Activated CD4-positive, alpha-beta memory T cell treated with anti-CD3 and anti-CD28 coated beads for 36 hours (primary cell): Measurements from ENCODE around the gene PTOV1. TPM values are rescaled to one million over a fixed set of nuclear protein-coding genes. Genes with fewer than 3 reads are reported as not detected.

Source experiments
- CTCF ChIA-PET: fragments of 350-600 bp; sonication (Branson Sonifier 250); formaldehyde crosslinking; loops from one replicate; lab custom pipeline; 2021; ENCODE audit warnings: antibody characterized with exemption, inconsistent platforms; lab: Charles Lee
- POLR2A ChIA-PET: fragments of 350-600 bp; sonication (Branson Sonifier 250); formaldehyde crosslinking; loops from one replicate; lab custom pipeline; 2021; ENCODE audit warnings: antibody characterized with exemption; lab: Charles Lee
- DNase-seq: peaks from one replicate; pipeline ENCODE4 v3.0.0-alpha.2; 2020
- H3K27ac Mint-ChIP-seq: one replicate; pipeline ENCODE4 v1.8.0; 2021; ENCODE audit warnings: mixed read lengths
- H3K27me3 Mint-ChIP-seq: one replicate; pipeline ENCODE4 v1.8.0; 2021; ENCODE audit warnings: mixed read lengths
- H3K36me3 Mint-ChIP-seq: one replicate; pipeline ENCODE4 v1.8.0; 2021; ENCODE audit warnings: mixed read lengths
- H3K4me1 Mint-ChIP-seq: one replicate; pipeline ENCODE4 v1.8.0; 2021; ENCODE audit warnings: low read depth, mixed read lengths
- H3K4me3 Mint-ChIP-seq: one replicate; pipeline ENCODE4 v1.8.0; 2021; ENCODE audit warnings: mild to moderate bottlenecking, mixed read lengths
- H3K9me3 Mint-ChIP-seq: one replicate; pipeline ENCODE4 v1.8.0; 2021; ENCODE audit warnings: mixed read lengths
- intact Hi-C: fragments of 100-400 bp; cut with micrococcal nuclease; formaldehyde crosslinking; loops from one replicate; pipeline ENCODE4 v1.15.1; 2023
- total RNA-seq, 2 experiments: library from RNA; stranded (reverse); gene quantifications; one replicate each; pipeline ENCODE4 v1.2.3, GENCODE V29; 2021

PTOV1 gene
- total RNA-seq, 2 experiments from 2014 or later: 105 to 108 TPM

DNA sequence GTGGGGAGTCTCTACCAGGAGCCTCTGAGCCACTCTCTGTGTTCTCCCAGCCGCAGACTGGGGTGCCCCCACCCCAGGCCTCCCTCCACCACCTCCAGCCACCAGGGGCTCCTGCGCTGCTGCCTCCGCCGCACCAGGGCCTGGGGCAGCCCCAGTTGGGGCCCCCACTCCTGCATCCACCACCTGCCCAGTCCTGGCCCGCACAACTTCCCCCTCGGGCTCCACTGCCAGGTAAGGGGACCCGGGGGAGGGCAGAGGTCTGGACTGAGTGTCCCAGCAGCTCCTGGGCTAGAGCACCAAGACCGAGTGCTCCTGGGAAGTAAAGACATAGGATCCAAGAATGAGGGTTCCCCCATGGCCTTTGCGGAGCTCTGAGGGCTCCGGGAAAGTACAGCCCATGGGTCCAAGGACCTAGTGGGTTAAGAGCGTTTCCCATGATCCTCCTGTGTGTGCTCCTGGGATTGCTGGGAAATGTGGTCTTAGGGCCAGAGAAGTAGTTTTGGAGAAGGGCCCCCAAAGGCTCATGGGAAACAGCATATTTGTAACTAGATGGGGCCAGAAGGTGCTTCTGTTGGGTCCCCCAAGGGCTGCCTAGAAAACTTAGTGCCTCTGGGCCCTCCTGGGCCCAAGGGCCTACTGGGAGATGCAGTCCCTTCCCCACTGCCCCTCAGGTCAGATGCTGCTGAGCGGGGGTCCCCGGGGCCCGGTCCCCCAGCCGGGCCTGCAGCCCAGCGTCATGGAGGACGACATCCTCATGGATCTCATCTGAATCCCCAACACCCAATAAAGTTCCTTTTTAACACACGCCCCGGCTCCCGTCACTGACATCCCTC is 14.6 kb upstream of the PTOV1 start:
- intact Hi-C loops: no loop called here
- peaks cover 29% of the 10 kb centered on the region for H3K36me3 Mint-ChIP-seq
- H3K27ac Mint-ChIP-seq: no peak overlapping the region
- H3K9me3 Mint-ChIP-seq: no peaks in the 10 kb centered on the region
- POLR2A ChIA-PET: no interaction called here
- DNase-seq: no peak
- H3K27me3 Mint-ChIP-seq: no peaks in the 10 kb centered on the region
- H3K4me1 Mint-ChIP-seq: no peaks in the 10 kb centered on the region
- no peak overlapping the region for H3K4me3 Mint-ChIP-seq
- CTCF ChIA-PET: no interaction called here

GRCh38 chr19:49837009-49837310 is 14.0 kb upstream of the PTOV1 start:
- CTCF ChIA-PET: no interaction called here
- intact Hi-C loops: no loop called here
- Mint-ChIP-seq H3K27me3 (no peaks in the 10 kb centered on the region), H3K9me3 (no peaks in the 10 kb centered on the region), H3K4me1 (no peaks in the 10 kb centered on the region), H3K4me3 (no peak overlapping the region), H3K36me3 (peaks cover 25% of the 10 kb centered on the region), H3K27ac (no peak overlapping the region)
- DNase-seq: no peak
- POLR2A ChIA-PET: no interaction called here

DNA sequence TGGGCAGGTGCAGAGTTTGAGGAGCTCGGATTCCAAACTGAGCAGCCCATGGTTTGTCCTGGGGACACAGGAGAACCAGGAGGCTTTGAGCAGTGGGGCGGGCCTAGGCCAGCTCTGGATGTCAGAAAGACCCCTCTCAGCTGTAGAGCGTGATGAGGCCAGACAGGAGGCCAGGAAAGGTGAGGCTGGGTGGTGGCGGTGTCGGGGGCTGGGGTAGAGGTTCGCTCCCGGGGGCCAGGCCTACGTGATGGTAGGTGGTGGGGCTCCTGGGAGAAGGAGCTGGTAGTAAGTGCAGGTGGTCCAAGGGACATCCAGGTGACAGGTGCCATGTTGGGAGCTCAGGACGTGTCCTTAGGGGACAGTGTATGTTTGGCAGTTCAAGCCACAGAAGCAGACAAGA is 13.5 kb upstream of the PTOV1 start:
- no peak overlapping the region for H3K27ac Mint-ChIP-seq
- H3K4me3 Mint-ChIP-seq: no peak overlapping the region
- intact Hi-C loops: no loop called here
- peaks cover 24% of the 10 kb centered on the region for H3K36me3 Mint-ChIP-seq
- ChIA-PET CTCF (no interaction called here), POLR2A (no interaction called here)
- DNase-seq: no peak
- no peaks in the 10 kb centered on the region for H3K27me3 Mint-ChIP-seq
- no peaks in the 10 kb centered on the region for H3K4me1 Mint-ChIP-seq
- no peaks in the 10 kb centered on the region for H3K9me3 Mint-ChIP-seq

DNA sequence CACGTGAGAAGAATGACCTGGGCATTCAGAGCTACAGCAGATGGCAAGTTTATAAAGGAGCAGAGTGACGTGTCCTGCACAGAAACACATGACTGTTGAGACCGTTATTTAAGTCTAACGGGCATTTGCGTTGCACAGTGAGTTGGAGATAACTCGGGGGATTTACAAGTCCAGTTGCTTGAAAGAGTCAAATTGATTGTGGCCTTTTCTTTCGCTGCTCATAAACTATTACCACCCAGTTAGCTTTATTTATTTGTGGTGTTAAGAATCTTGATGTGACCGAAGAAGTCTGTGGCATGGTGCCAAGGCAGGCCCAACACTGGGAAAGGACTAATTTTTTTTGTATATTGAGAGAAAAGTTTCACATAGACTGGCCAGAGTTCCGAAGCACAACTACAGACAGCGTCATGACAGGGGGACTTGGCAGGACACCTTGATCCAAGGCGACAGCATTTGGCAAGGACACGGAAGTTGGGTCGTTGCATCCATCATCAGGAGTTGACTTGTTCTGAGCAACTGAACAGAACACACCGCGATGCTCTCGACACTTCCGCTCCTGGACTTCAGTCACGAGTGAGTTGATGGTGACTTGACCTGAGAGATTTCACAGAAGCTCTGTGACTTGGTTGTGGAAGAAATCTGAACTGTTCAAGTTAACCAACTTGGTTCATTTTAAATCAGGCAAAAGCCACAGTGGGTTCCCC is 11.9 kb upstream of the PTOV1 start:
- intact Hi-C loops: no loop called here
- Mint-ChIP-seq H3K27ac (no peak overlapping the region), H3K9me3 (no peaks in the 10 kb centered on the region), H3K4me3 (no peak overlapping the region), H3K4me1 (no peaks in the 10 kb centered on the region), H3K27me3 (no peaks in the 10 kb centered on the region), H3K36me3 (peaks cover 22% of the 10 kb centered on the region)
- POLR2A ChIA-PET: no interaction called here
- no peak for DNase-seq
- CTCF ChIA-PET: no interaction called here

- ChIA-PET CTCF (interaction anchor here (0.7 kb wide), 1 partner anchor 641 kb away, joined by 4 read pairs; no protein-coding TSS in a partner anchor), POLR2A (no interaction called here)
- DNase-seq: no peak
- intact Hi-C loops: no loop called here
- no peaks in the 10 kb centered on the region for H3K9me3 Mint-ChIP-seq
- no peak overlapping the region for H3K4me3 Mint-ChIP-seq
- H3K27ac Mint-ChIP-seq: no peak overlapping the region
- H3K27me3 Mint-ChIP-seq: no peaks in the 10 kb centered on the region
- peaks cover 20% of the 10 kb centered on the region for H3K36me3 Mint-ChIP-seq
- H3K4me1 Mint-ChIP-seq: no peaks in the 10 kb centered on the region
These were observed 11.2 kb upstream of the PTOV1 start for GRCh38 chr19:49839713-49840112.

GRCh38 chr19:49840321-49840720 is 10.6 kb upstream of the PTOV1 start:
- no peaks in the 10 kb centered on the region for H3K27me3 Mint-ChIP-seq
- ChIA-PET CTCF (interaction anchor here (0.7 kb wide), 1 partner anchor 641 kb away, joined by 4 read pairs; no protein-coding TSS in a partner anchor), POLR2A (no interaction called here)
- H3K36me3 Mint-ChIP-seq: peaks cover 14% of the 10 kb centered on the region
- DNase-seq: no peak
- no peak overlapping the region for H3K4me3 Mint-ChIP-seq
- H3K4me1 Mint-ChIP-seq: no peaks in the 10 kb centered on the region
- intact Hi-C loops: no loop called here
- no peak overlapping the region for H3K27ac Mint-ChIP-seq
- no peaks in the 10 kb centered on the region for H3K9me3 Mint-ChIP-seq

- DNase-seq: no peak
- no peaks in the 10 kb centered on the region for H3K27me3 Mint-ChIP-seq
- CTCF ChIA-PET: interaction anchor here (0.8 kb wide), 1 partner anchor 124 kb away, joined by 3 read pairs; no protein-coding TSS in a partner anchor
- no peak overlapping the region for H3K4me3 Mint-ChIP-seq
- peaks cover 14% of the 10 kb centered on the region for H3K36me3 Mint-ChIP-seq
- POLR2A ChIA-PET: no interaction called here
- H3K4me1 Mint-ChIP-seq: no peaks in the 10 kb centered on the region
- no peaks in the 10 kb centered on the region for H3K9me3 Mint-ChIP-seq
- intact Hi-C loops: no loop called here
- no peak overlapping the region for H3K27ac Mint-ChIP-seq
These were observed 10.2 kb upstream of the PTOV1 start for GRCh38 chr19:49840736-49841249.

DNA sequence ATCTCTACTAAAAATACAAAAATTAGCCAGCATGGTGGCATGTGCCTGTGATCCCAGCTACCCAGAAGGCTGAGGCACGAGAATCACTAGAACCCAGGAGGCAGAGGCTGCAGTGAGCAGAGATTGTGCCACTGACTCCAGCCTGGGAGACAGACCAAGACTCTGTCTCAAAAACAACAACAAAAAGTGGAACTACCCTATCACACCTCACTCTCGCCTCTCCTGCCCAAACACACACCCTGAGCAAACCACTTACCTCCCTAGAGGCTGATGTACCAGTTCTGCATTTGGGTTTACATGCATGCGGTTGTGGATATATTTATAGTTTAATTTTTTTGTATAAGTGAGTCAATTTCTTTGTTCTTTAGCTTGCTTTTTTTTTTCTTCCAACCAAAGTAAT is 7.7 kb upstream of the PTOV1 start:
- ChIA-PET CTCF (no interaction called here), POLR2A (no interaction called here)
- no peaks in the 10 kb centered on the region for H3K9me3 Mint-ChIP-seq
- intact Hi-C loops: no loop called here
- H3K4me1 Mint-ChIP-seq: peaks cover 7% of the 10 kb centered on the region
- H3K27ac Mint-ChIP-seq: no peak overlapping the region
- peaks cover 10% of the 10 kb centered on the region for H3K36me3 Mint-ChIP-seq
- DNase-seq: no peak
- H3K27me3 Mint-ChIP-seq: no peaks in the 10 kb centered on the region
- no peak overlapping the region for H3K4me3 Mint-ChIP-seq

GRCh38 chr19:49844138-49845095 is 6.5 kb upstream of the PTOV1 start:
- H3K4me3 Mint-ChIP-seq: no peak overlapping the region
- peaks cover 18% of the 10 kb centered on the region for H3K4me1 Mint-ChIP-seq
- peaks cover 6% of the 10 kb centered on the region for H3K9me3 Mint-ChIP-seq
- POLR2A ChIA-PET: interaction anchor here (0.6 kb wide), 1 partner anchor 9 kb away, joined by 3 read pairs; no protein-coding TSS in a partner anchor
- intact Hi-C loops: no loop called here
- CTCF ChIA-PET: no interaction called here
- no peaks in the 10 kb centered on the region for H3K27me3 Mint-ChIP-seq
- DNase-seq: no peak
- H3K27ac Mint-ChIP-seq: no peak overlapping the region
- peaks cover 5% of the 10 kb centered on the region for H3K36me3 Mint-ChIP-seq

- ChIA-PET POLR2A (no interaction called here), CTCF (no interaction called here)
- intact Hi-C loops: no loop called here
- no peaks in the 10 kb centered on the region for H3K27me3 Mint-ChIP-seq
- H3K27ac Mint-ChIP-seq: no peak overlapping the region
- no peak overlapping the region for H3K4me3 Mint-ChIP-seq
- peaks cover 26% of the 10 kb centered on the region for H3K4me1 Mint-ChIP-seq
- peaks cover 3% of the 10 kb centered on the region for H3K36me3 Mint-ChIP-seq
- no peak for DNase-seq
- H3K9me3 Mint-ChIP-seq: peaks cover 13% of the 10 kb centered on the region
These were observed 5.5 kb upstream of the PTOV1 start for GRCh38 chr19:49845414-49845813.

- no peaks in the 10 kb centered on the region for H3K27me3 Mint-ChIP-seq
- intact Hi-C loops: no loop called here
- H3K27ac Mint-ChIP-seq: no peak overlapping the region
- H3K36me3 Mint-ChIP-seq: peaks cover 3% of the 10 kb centered on the region
- H3K4me1 Mint-ChIP-seq: peaks cover 27% of the 10 kb centered on the region
- ChIA-PET CTCF (interaction anchor here (0.7 kb wide), 1 partner anchor 62 kb away, joined by 3 read pairs; no protein-coding TSS in a partner anchor), POLR2A (no interaction called here)
- no peak for DNase-seq
- no peak overlapping the region for H3K4me3 Mint-ChIP-seq
- H3K9me3 Mint-ChIP-seq: peaks cover 13% of the 10 kb centered on the region
These were observed 4.6 kb upstream of the PTOV1 start for GRCh38 chr19:49846408-49846807.
